HG03175 (cell line): ENCODE results near the gene PIP5K1B.

Experiments
- ATAC-seq: cut with Tn5 transposase; IDR thresholded peaks from one replicate; pipeline ENCODE4 v1.9.1; 2021; ENCODE audit warnings: mild to moderate bottlenecking, moderate library complexity; ENCODE audit not compliant: unreplicated experiment

The PIP5K1B gene

GRCh38 chr9:68731857-68732256, 26.8 kb downstream of the PIP5K1B start:
- ATAC-seq: no peak

DNA sequence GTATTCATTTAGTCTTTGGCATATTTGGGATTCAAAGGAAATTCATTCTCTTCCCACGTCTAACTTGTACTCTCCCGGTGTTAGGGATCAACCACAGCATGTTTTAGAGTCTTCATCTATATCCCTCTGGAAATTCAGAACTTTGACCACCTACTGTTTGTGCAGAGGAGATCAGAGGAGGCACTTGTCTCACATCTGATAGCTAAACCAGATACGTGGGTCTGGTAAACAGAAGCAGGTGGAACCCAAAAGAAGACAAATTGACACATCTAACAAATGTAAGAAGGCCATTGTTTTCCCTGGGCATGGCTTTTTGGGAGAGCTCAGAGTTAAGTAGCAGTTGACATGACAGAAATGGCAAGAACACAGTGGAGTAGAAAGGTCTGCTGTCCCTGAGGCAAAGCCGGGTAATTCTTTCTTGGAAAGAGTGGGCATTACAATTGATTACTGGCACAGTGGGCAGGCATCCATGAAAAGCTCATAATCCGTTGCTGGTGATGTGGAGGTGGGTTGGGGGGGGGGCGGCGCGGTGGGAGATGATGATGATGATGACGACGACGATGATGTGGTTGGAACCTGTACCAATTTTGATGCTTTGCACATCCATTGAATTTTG, 27.5 kb downstream of the PIP5K1B start:
- ATAC-seq: no peak

DNA sequence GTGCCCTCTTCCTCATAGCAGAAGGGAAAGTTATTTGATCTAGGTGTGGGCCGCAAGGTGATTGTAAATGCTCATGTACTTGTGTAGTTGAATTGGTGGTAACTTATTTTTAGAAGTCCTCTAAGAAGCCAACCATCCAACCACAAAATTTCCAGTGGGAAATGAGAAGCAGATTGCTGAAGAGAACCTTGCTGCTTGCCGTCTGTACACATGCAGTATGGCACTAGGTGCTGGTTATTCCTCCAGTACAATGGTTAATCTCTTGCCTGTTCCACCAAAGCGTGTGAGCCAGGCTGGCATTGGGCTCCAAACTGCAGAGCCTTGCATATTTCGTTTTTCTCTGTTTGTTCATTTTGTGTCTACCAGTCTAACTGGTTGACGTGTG, 28.0 kb downstream of the PIP5K1B start:
- ATAC-seq: no peak

- ATAC-seq: no peak
Measured at GRCh38 chr9:68738358-68738757, 33.3 kb downstream of the PIP5K1B start.

- ATAC-seq: no peak
Measured at GRCh38 chr9:68739621-68740174, 34.7 kb downstream of the PIP5K1B start.

- no peak for ATAC-seq
Measured at GRCh38 chr9:68740561-68740960, 35.5 kb downstream of the PIP5K1B start.

- no peak for ATAC-seq
Measured at GRCh38 chr9:68741234-68741633, 36.2 kb downstream of the PIP5K1B start.

DNA sequence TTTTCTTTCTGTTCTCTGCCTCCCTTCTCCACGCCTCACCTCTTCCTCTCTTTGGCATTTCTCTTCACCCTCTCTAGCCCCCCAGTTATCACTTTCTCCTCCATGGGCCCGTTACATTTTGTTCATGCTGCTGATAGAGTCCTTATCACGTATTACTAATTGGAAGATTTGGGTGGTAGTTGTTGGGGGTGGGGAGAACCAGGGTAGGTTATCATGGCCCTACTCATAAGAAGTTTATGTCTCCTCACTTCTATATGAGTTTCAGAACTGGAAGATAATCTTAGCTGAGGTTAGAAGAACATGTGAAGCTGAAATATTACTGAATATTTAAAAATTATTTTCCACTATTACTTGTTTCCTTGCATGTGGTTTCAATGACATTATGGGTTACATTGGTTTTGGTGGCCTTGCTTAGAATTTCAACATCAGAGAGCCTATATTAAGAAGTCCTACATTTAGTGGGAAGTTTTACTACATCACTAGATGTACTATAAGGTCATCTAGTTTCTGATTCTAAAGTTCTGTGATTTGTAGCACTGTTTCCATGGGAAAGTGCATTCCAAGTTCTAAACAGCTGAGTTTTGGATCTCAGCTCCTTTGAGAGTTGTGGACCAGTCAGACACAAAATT, 36.8 kb downstream of the PIP5K1B start:
- ATAC-seq: no peak

GRCh38 chr9:68742333-68742730, 37.3 kb downstream of the PIP5K1B start:
- no peak for ATAC-seq

- no peak for ATAC-seq
Measured at GRCh38 chr9:68744426-68744825, 39.4 kb downstream of the PIP5K1B start.

- ATAC-seq: no peak
Measured at GRCh38 chr9:68746525-68746924, 41.5 kb downstream of the PIP5K1B start.

DNA sequence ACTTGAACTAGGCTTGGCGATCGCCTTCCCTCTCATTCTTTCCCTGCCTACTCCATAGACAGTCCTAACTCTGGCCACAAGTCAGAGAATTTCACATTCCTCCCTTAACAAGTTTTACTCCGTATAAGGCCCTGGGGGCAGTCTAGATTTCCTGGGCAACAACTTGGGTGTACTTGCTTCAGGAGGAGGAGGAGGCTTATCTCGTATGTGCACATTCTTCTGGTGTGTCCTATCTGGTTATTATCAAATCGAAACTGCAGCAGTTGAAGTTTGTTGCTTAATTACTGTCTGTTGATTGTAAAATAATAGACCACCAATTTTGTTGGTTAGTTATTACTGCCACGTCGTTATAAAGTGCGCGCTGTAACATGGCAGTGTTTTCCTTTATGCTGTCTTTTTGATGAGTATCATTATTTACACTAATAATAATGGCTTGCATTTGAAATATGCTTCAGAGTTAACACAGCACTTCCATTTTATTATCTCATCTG, 42.0 kb downstream of the PIP5K1B start:
- ATAC-seq: no peak

DNA sequence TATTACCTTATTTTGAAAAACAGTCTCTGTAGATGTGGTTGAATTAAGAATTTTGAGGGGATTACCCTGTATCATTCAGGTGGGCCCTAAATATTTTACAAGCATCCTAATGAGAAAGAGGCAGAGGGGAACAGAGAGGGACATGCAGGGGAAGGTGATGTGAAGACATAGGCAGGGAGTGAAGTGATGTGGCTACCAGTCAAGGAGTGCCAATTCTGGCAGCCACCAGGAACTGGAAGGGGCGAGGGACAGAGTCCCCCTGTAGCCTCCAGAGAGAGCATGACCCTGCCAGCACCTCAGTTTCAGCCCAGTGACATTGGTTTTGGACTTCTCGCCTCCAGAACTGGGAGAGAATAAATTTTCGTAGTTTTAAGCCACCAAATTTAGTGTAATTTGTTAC, 44.1 kb downstream of the PIP5K1B start:
- ATAC-seq: no peak

- no peak for ATAC-seq
Measured at GRCh38 chr9:68749579-68750159, 44.6 kb downstream of the PIP5K1B start.

- ATAC-seq: no peak
Measured at GRCh38 chr9:68750255-68750654, 45.2 kb downstream of the PIP5K1B start.

DNA sequence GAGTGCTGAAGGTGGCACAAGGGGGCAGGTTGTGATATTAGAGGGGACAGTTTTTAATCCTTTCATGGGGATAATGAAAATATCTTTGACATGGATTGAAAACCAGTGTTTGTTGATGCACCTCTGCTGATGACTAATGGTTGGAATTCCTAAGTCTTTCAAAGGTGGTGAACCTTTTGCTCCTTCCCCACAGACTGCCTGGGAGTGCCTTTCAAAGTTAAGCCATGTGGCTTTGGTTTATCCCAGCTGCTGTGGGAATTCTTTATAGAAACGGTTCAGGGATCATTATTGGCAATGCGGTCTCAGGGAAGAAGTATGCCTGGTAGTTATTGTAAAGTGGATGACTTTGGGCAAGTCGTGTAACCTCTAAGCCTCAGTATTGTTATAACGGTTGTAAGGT, 45.7 kb downstream of the PIP5K1B start:
- no peak for ATAC-seq

DNA sequence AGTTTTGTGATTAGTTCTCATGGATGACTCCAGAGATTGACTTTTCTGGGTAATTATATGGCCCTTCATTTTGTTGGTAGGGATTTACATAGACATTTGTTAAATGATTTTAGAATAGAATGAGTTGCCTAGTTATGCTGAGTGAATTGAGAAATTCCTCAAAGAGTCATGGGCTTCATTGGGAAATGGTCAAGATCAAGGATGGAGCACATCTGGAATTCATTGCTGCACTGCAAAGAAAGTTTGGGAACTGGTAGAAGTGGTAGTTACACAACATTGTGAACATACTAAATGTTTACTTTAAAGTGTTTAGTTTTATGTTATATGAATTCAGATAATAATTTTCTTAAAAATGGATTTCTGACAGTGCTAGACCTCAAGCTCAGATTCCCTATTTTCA, 46.5 kb downstream of the PIP5K1B start:
- ATAC-seq: no peak

DNA sequence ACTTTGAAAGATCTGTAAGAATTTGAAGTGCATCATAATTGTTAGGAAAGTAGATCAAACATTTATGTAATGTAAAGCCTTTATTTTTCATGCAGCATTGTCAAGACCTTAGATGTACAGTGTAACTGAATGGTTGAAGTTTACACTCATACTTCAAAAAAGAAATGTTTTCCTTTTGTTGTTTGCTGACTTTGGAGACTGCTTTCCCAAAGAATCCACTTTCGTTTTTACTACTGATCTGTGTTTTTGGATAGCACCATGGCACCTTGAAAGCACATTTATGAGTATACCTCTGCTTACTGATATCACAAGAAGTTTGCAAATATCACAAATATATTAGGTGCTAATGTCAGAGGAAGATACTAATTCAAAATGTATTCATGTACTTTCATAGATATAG, 50.0 kb downstream of the PIP5K1B start:
- no peak for ATAC-seq

- ATAC-seq: no peak
Measured at GRCh38 chr9:68755752-68756151, 50.7 kb downstream of the PIP5K1B start.

DNA sequence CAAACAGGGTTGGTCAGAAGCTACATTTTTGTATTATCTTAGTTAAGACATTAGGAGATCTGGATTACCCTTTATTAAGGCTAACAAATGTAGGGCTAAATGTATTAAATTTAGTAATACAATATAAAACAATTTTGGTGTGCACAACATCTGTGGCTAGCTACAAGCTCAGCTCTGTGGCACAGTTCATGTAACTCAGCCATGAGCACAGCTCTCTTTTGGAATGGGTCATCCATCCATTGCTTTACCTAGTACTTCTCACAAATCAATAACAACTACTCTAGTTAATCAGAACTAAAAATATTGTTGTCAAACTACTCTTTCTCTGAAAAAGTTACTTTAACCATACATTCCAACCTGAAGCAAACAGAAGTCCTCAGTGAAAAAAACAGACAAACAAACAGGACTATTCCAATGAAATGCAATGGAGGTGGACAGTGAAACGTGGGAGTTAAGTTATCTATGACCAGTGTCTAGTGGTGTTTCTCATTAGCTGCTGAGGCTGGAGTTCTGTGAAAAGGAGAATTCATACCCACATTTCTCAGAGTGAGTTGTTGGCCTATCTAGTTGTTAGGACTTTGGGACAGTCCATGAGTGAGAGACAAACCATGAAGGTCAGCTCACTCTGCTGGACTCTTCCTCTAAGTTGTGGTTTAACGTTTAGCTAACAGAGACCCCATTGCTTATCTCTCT, 55.1 kb downstream of the PIP5K1B start:
- ATAC-seq: no peak

DNA sequence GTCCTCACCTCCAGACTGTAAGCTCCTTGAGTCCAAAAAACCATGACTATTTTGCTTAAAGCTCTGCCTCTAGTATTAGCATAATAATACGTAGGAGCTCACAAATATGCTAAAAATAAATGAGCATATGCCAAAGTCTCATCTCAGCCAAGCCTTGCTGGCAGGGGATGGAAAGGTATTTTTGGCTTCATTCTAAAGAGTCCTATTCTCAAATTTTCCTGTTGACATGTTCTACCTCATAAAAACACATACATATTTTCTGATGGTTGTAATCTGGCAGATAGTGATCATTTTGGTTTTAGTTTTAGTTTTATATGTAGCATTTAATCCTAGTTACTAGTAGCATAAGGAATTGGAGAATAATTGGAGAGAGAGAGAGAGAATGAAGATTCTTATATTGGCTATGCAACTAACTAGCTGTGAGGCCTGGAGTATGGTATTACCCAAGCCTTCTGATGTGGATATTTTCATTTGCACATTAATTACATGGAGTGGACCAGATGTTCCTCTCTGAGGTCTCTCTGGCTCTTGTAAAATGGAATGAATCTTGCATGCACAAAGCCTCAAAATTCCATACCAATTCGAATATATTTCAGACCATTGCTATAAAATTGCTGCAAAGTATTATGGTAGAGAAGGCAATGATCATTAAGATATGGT, 55.8 kb downstream of the PIP5K1B start:
- no peak for ATAC-seq
